ENCODE data around the gene CAMTA1.

GRCh38 chr1:7549277-7550161 is 764.3 kb downstream of the CAMTA1 start:
- TF ChIP-seq POLR2A (IDR thresholded peaks at IDR 0.05), result no peak
- no peak for TF ChIP-seq CTCF (IDR thresholded peaks at IDR 0.05)
- TF ChIP-seq POLR2AphosphoS5 (IDR thresholded peaks at IDR 0.05), result no peak
- no peak for TF ChIP-seq EP300 (IDR thresholded peaks at IDR 0.05)
